GM23248 (cell line): Measurements from ENCODE around the gene TWIST2.

Experiments
- EZH2 ChIP-seq: fragments of 200-600 bp; sonication (generic); IDR thresholded peaks from 2 replicates; pipeline ENCODE4 v1.6.1; 2018; ENCODE audit warnings: antibody characterized with exemption, mild to moderate bottlenecking; ENCODE audit not compliant: insufficient read depth, poor library complexity, severe bottlenecking
- EZH2phosphoT487 ChIP-seq: fragments of 200-600 bp; sonication (generic); IDR thresholded peaks from 2 replicates; pipeline ENCODE4 v1.6.1; 2018; ENCODE audit warnings: antibody characterized with exemption, moderate library complexity, mild to moderate bottlenecking, low read depth; ENCODE audit not compliant: insufficient read depth

- TF ChIP-seq EZH2 (no peak), EZH2phosphoT487 (no peak)
Observed at GRCh38 chr2:238949710-238950345, 101.9 kb downstream of the TWIST2 start.
